Adrenal gland (tissue), 12 donors: ENCODE data around the gene CEP78. TPM values are rescaled to one million over a fixed set of nuclear protein-coding genes. Genes with fewer than 3 reads are reported as not detected.

Experiments
- DNase-seq, 7 donors: peaks; one replicate each; pipeline ENCODE4 v3.0.0-alpha.2; 2019 to 2020
- H3K27ac ChIP-seq, 5 donors: fragments of 200-600 bp; sonication (generic) in 4 of 5; 1 replicate in 3 of 5; 2 replicates in 2 of 5; pipeline versions ENCODE4 v1.5.1 to v1.8.0; 2016 to 2020; ENCODE audit warnings: mild to moderate bottlenecking in 1 of 5
- H3K27me3 ChIP-seq: fragments of 200-600 bp; 2 replicates; pipeline ENCODE4 v1.8.0; 2021
- H3K36me3 ChIP-seq, 2 donors: fragments of 200-600 bp; replicated peaks in 1 of 2; 1 replicate in 1 of 2; 2 replicates in 1 of 2; pipeline versions ENCODE4 v1.5.1 to v1.8.0; 2018 to 2022
- H3K4me1 ChIP-seq, 2 donors: fragments of 200-600 bp; replicated peaks in 1 of 2; 1 replicate in 1 of 2; 2 replicates in 1 of 2; pipeline versions ENCODE4 v1.5.1 to v1.8.0; 2018 to 2021
- H3K4me3 ChIP-seq, 4 donors: fragments of 200-600 bp; sonication (generic) in 3 of 4; one replicate each; pipeline ENCODE4 v1.5.1; 2016 to 2018
- H3K9me3 ChIP-seq, 3 donors: fragments of 200-600 bp; sonication (generic) in 1 of 3; replicated peaks in 1 of 3; 1 replicate in 2 of 3; 2 replicates in 1 of 3; pipeline versions ENCODE4 v1.5.1 to v1.8.0; 2016 to 2021
- CTCF ChIP-seq, 6 experiments: fragments of 450-650 bp in 4 of 6; fragments of 200-600 bp in 2 of 6; sonication (generic) in 1 of 6; IDR thresholded peaks; 1 replicate in 5 of 6; 2 replicates in 1 of 6; pipeline versions ENCODE4 v1.5.1 to v1.8.0; 2016 to 2021; ENCODE audit warnings: antibody characterized with exemption in 6 of 6, mild to moderate bottlenecking in 2 of 6, moderate library complexity in 1 of 6
- POLR2A ChIP-seq, 2 donors: fragments of 450-650 bp; IDR thresholded peaks; one replicate each; pipeline ENCODE4 v1.6.1; 2017; ENCODE audit warnings: antibody characterized with exemption in 2 of 2, mild to moderate bottlenecking in 2 of 2, moderate library complexity in 1 of 2
- WGBS, 4 donors: extraction: QIAGEN DNeasy Blood & Tissue Kit in 2 of 4; methylation state at CpG; one replicate each; pipeline versions ENCODE4 v1.1.5 to v1.1.7; 2013 to 2017; 5-methylcytosine and 5-hydroxymethylcytosine counted together
- intact Hi-C, 2 donors: fragments of 100-400 bp; cut with DNase I; formaldehyde crosslinking; loops; one replicate each; pipeline versions ENCODE4 v1.14.1 to v1.15.0; 2022 to 2023
- polyA plus RNA-seq, 3 donors: library from polyadenylated mRNA; stranded (reverse); fragments of 200-250 nt in 2 of 3; fragments of 350-450 nt in 1 of 3; fragmentation: Illumina TruSeq in 1 of 3; extraction: RNeasy Lipid Tissue Mini Kit (QIAGEN cat#74804) in 1 of 3; gene quantifications; one replicate each; pipeline ENCODE4 v1.2.3, GENCODE V29; 2013 to 2014
- total RNA-seq, 9 donors: library from RNA; depleted of rRNA in 4 of 9; stranded (reverse); fragments of >200 nt in 4 of 9; fragments of 120-200 nt in 1 of 9; fragmentation: NEBNext Ultra II Directional in 1 of 9; extraction: Animal tissue kit (Norgen Biotek cat#: 25700) in 1 of 9; gene quantifications; one replicate each; pipeline versions ENCODE4 v1.1.0 to v1.2.4, GENCODE V29; 2013 to 2023
- donor health status: healthy with polysubstance abuse.
- donor health status: Bipolar disorder and iron deficiency.
- donor health status: DM: yes; HTN: yes; CAD: no.
- donor health status: DM: no; HTN: no; CAD: no.
- donor health status: DM: no; HTN: no; CAD: no.
- donor health status: DM: yes; HTN: yes; CAD: no.

CEP78 gene
- total and polyA plus RNA-seq, 12 donors = 5.5 to 18.5 (median 10.0) TPM

DNA sequence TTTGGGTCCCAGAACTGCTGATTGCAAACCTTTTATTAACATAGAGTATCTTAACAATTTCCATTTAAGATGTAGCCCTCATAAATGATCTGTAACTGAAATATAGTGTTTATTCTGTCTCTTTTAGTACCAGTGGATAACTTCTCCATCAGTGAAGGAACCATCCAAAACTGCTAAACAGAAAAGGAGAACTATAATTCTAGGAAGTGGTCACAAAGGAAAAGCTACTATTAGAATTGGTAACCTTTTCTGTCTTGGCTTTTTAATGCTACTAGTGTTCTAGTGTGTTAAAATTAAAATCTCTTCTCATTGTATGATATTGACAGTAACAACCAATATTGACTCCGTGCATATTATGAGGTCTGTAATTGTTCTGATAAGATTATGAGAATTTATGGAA, 12.8 kb downstream of the CEP78 start:
- no peak for DNase-seq
- Histone ChIP-seq H3K9me3 (no peaks in the 10 kb centered on the region), H3K4me1 (no peaks in the 10 kb centered on the region), H3K27ac (no peak overlapping the region), H3K36me3 (no peaks in the 10 kb centered on the region), H3K27me3 (no peaks in the 10 kb centered on the region), H3K4me3 (no peak overlapping the region)
- intact Hi-C loops = no loop called here
- WGBS, 4 donors = 75 to 89% (median 82%) methylated on average over 1 of the region's 1 CpG
- TF ChIP-seq CTCF (IDR thresholded peaks at IDR 0.05) (no peak), POLR2A (IDR thresholded peaks at IDR 0.05) (no peak)

- no peaks in the 10 kb centered on the region for H3K4me1 ChIP-seq
- H3K4me3 ChIP-seq = no peak overlapping the region
- TF ChIP-seq POLR2A (IDR thresholded peaks at IDR 0.05) (no peak), CTCF (IDR thresholded peaks at IDR 0.05) (no peak)
- DNase-seq = no peak
- no peaks in the 10 kb centered on the region for H3K36me3 ChIP-seq
- intact Hi-C loops = no loop called here
- H3K27ac ChIP-seq = no peak overlapping the region
- no peaks in the 10 kb centered on the region for H3K27me3 ChIP-seq
- no peaks in the 10 kb centered on the region for H3K9me3 ChIP-seq
Measured at GRCh38 chr9:78249542-78249941, 13.7 kb downstream of the CEP78 start.

DNA sequence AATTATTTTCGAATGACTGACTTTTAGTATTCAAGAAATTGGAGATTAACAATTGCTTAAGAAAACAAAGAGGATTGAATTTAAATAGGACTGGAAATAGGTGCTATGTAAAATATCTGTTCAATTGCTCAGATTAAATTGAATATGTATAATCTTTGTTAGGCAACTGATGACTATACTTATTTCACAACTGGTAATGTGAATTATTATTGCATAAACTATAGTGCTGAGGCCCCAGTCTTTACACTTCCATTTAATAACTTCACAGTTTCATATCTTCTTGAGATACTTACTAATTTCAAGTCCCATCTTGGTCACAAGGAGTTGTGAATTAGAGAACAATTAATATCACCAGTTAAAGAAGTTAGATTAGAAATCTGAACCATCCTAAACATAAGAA, 16.7 kb downstream of the CEP78 start:
- no peak for TF ChIP-seq POLR2A (IDR thresholded peaks at IDR 0.05)
- no peak for TF ChIP-seq CTCF (IDR thresholded peaks at IDR 0.05)
- no peak for DNase-seq
- Histone ChIP-seq H3K36me3 (no peaks in the 10 kb centered on the region), H3K4me1 (no peaks in the 10 kb centered on the region), H3K4me3 (no peak overlapping the region), H3K9me3 (no peaks in the 10 kb centered on the region), H3K27ac (no peak overlapping the region), H3K27me3 (no peaks in the 10 kb centered on the region)
- 91 to 98% (median 97%) methylated on average over 1 of the region's 1 CpG for WGBS, 4 donors
- intact Hi-C loops = no loop called here

- Histone ChIP-seq H3K27me3 (no peaks in the 10 kb centered on the region), H3K36me3 (no peaks in the 10 kb centered on the region), H3K4me1 (no peaks in the 10 kb centered on the region), H3K9me3 (no peaks in the 10 kb centered on the region), H3K4me3 (no peak overlapping the region), H3K27ac (no peak overlapping the region)
- TF ChIP-seq POLR2A (IDR thresholded peaks at IDR 0.05) (no peak), CTCF (IDR thresholded peaks at IDR 0.05) (no peak)
- DNase-seq = no peak
- intact Hi-C loops = no loop called here
- 87 to 92% (median 90%) methylated on average over 4 of the region's 4 CpGs for WGBS, 4 donors
Measured at GRCh38 chr9:78253285-78253684, 17.4 kb downstream of the CEP78 start.
